Effector memory CD4-positive, alpha-beta T cell (primary cell): Measurements from ENCODE around the gene MYO5A.

ENCODE experiments used
- DNase-seq, 3 donors: peaks; one replicate each; pipeline ENCODE4 v3.0.0-alpha.2; 2020
- H3K27ac ChIP-seq: 2 replicates; pipeline ENCODE4 v1.7.0; 2013; ENCODE audit warnings: mild to moderate bottlenecking, low read length, moderate library complexity; ENCODE audit not compliant: insufficient read depth, poor library complexity, severe bottlenecking
- H3K27me3 ChIP-seq: replicated peaks from 2 replicates; pipeline ENCODE4 v1.7.0; 2013; ENCODE audit warnings: mild to moderate bottlenecking, low read length; ENCODE audit not compliant: insufficient read depth, control insufficient read depth, poor library complexity, severe bottlenecking
- H3K36me3 ChIP-seq: 2 replicates; pipeline ENCODE4 v1.7.0; 2013; ENCODE audit warnings: mild to moderate bottlenecking, low read length, moderate library complexity; ENCODE audit not compliant: control insufficient read depth, insufficient read depth
- H3K4me1 ChIP-seq: 2 replicates; pipeline ENCODE4 v1.7.0; 2013; ENCODE audit warnings: low read length, mild to moderate bottlenecking; ENCODE audit not compliant: control insufficient read depth, insufficient read depth, poor library complexity, severe bottlenecking
- H3K4me3 ChIP-seq: 2 replicates; pipeline ENCODE4 v1.7.0; 2013; ENCODE audit warnings: low read length, low read depth, mild to moderate bottlenecking; ENCODE audit not compliant: insufficient read depth, poor library complexity, severe bottlenecking
- H3K9me3 ChIP-seq: 2 replicates; pipeline ENCODE4 v1.7.0; 2013; ENCODE audit warnings: mild to moderate bottlenecking, low read length, moderate library complexity; ENCODE audit not compliant: control insufficient read depth

MYO5A gene

GRCh38 chr15:52331490-52332240, 197.0 kb downstream of the MYO5A start:
- DNase-seq: peak; percentile 12 to 35 (median 15)
- Histone ChIP-seq H3K9me3 (no peaks in the 10 kb centered on the region), H3K4me1 (no peaks in the 10 kb centered on the region), H3K36me3 (peaks cover 24% of the 10 kb centered on the region), H3K27me3 (no peaks in the 10 kb centered on the region), H3K4me3 (no peak overlapping the region), H3K27ac (no peak overlapping the region)

- no peaks in the 10 kb centered on the region for H3K27me3 ChIP-seq
- H3K4me3 ChIP-seq: no peak overlapping the region
- no peak overlapping the region for H3K27ac ChIP-seq
- H3K9me3 ChIP-seq: no peaks in the 10 kb centered on the region
- H3K36me3 ChIP-seq: peaks cover 31% of the 10 kb centered on the region
- no peaks in the 10 kb centered on the region for H3K4me1 ChIP-seq
- DNase-seq: no peak
Measured at GRCh38 chr15:52329987-52330386, 198.7 kb downstream of the MYO5A start.

- Histone ChIP-seq H3K36me3 (peaks cover 25% of the 10 kb centered on the region), H3K27ac (no peak overlapping the region), H3K4me1 (no peaks in the 10 kb centered on the region), H3K4me3 (no peak overlapping the region), H3K9me3 (no peaks in the 10 kb centered on the region), H3K27me3 (no peaks in the 10 kb centered on the region)
- DNase-seq: no peak
Measured at GRCh38 chr15:52329150-52329549, 199.5 kb downstream of the MYO5A start.

DNA sequence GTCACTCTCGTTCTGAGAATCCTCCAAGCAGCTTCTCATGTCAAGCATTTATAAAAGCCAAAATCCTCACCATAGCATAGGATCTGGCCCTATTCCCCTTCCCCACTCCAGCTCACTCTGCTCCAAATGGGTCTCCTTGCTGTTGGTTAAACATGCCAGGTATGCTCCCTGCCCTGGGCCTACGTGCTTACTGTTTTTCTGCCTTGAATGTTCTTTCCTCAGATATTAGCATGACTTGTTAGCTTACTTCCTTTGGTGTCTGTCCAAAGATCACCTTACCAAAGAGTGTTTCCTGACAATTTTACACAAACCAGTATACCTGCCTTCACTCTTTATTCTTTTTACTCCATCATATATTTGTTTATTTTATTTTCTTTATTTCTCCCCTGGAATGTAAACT, 200.0 kb downstream of the MYO5A start:
- no peaks in the 10 kb centered on the region for H3K27me3 ChIP-seq
- H3K27ac ChIP-seq: no peak overlapping the region
- peaks cover 27% of the 10 kb centered on the region for H3K36me3 ChIP-seq

GRCh38 chr15:52326756-52327155, 201.9 kb downstream of the MYO5A start:
- no peaks in the 10 kb centered on the region for H3K4me1 ChIP-seq
- peaks cover 40% of the 10 kb centered on the region for H3K36me3 ChIP-seq

More for the DNA sequence above, 200.0 kb downstream of the MYO5A start:
- Histone ChIP-seq H3K4me3 (no peak overlapping the region), H3K9me3 (no peaks in the 10 kb centered on the region), H3K4me1 (no peaks in the 10 kb centered on the region)
- no peak for DNase-seq

DNA sequence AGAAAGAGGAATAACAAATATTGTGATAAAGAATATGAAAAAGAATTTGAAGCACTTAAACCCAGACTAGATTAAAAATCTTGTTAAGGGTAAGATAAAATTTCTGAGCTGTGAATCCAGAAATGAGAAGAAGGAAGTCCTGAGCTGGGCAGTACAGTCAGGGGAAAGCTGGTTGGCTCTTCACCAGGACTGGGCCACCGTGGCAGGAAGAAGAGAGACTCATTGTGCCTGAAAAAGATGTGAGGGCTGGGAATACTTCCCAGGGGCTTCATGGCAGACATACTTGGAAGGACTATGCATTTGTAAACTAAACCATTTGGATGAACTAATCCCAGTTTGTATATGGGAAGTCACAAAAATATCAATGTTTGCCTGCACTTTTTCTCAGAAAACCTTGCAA, 204.6 kb downstream of the MYO5A start:
- Histone ChIP-seq H3K27ac (no peak overlapping the region), H3K27me3 (no peaks in the 10 kb centered on the region), H3K4me1 (no peaks in the 10 kb centered on the region), H3K4me3 (no peak overlapping the region), H3K36me3 (peaks cover 61% of the 10 kb centered on the region), H3K9me3 (no peaks in the 10 kb centered on the region)
- DNase-seq: no peak

More at GRCh38 chr15:52326756-52327155, 201.9 kb downstream of the MYO5A start:
- Histone ChIP-seq H3K27ac (no peak overlapping the region), H3K9me3 (no peaks in the 10 kb centered on the region), H3K4me3 (no peak overlapping the region), H3K27me3 (no peaks in the 10 kb centered on the region)
- DNase-seq: no peak

DNA sequence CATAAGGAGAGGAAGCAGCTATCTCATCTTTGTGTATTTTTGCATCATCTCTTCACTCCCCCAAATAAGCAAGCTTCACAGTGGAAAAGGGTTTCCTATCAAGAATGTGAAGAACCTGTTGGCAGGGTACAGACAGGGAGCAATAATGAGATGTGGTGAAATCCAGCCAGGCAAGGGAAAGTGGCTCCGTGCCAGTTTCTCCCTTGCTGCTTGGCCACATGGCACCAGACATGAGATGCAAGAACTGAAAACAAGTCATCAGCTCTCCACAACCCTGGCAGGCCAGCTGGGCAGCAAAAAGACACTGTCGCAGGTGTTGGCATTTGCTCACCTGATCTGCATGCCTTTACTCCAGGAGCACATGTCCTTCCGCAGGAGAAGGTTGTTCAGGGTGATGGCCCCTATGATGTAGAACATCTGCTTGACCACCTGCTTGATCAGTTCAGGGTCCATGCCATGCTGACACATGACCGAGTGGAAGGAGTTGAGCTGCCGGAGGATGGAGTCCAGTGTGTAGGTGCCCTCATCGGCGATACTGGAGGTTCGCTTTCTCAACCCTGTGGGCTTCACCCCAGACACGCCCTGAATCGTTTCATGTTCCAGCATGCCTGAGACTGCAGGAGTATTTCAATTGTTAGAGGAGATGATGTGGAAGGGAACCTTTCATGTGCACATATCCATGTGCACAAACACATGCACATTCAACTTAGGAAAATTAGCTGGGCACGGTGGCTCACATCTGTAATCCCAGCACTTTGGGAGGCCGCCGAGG, 209.8 kb downstream of the MYO5A start:
- Histone ChIP-seq H3K4me1 (no peaks in the 10 kb centered on the region), H3K27me3 (no peaks in the 10 kb centered on the region), H3K27ac (no peak overlapping the region), H3K4me3 (no peak overlapping the region), H3K36me3 (peaks cover 67% of the 10 kb centered on the region), H3K9me3 (no peaks in the 10 kb centered on the region)
- no peak for DNase-seq

GRCh38 chr15:52317688-52318087, 211.0 kb downstream of the MYO5A start:
- no peak overlapping the region for H3K27ac ChIP-seq
- no peak for DNase-seq
- H3K36me3 ChIP-seq: peaks cover 73% of the 10 kb centered on the region
- no peaks in the 10 kb centered on the region for H3K4me1 ChIP-seq
- H3K27me3 ChIP-seq: no peaks in the 10 kb centered on the region
- H3K4me3 ChIP-seq: no peak overlapping the region
- H3K9me3 ChIP-seq: no peaks in the 10 kb centered on the region

DNA sequence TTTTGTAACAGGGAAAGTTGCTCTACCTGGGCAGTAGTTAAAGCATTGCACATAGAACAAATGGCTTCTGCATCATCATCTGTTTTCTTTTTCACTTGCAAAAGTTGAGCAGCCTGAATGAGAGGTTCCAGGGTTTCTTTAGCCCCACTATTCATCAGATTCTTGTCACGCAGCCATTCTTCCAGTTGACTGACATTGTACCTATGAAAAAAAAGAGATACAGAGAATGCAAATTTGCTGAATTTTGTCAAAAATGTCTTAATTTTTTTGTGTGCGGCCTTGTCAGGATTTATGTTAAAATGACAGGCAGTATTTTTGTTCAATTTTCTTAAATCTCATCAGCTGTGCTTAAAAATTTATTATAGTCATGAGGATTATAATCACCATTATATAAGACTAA, 211.7 kb downstream of the MYO5A start:
- no peak for DNase-seq
- peaks cover 75% of the 10 kb centered on the region for H3K36me3 ChIP-seq
- H3K4me1 ChIP-seq: no peaks in the 10 kb centered on the region
- H3K27me3 ChIP-seq: no peaks in the 10 kb centered on the region
- H3K27ac ChIP-seq: no peak overlapping the region
- H3K4me3 ChIP-seq: no peak overlapping the region
- H3K9me3 ChIP-seq: no peaks in the 10 kb centered on the region

- Histone ChIP-seq H3K9me3 (no peaks in the 10 kb centered on the region), H3K4me3 (no peak overlapping the region), H3K27me3 (no peaks in the 10 kb centered on the region), H3K4me1 (no peaks in the 10 kb centered on the region), H3K36me3 (peaks cover 28% of the 10 kb centered on the region), H3K27ac (no peak overlapping the region)
- DNase-seq: no peak
Measured at GRCh38 chr15:52309154-52309548, 219.5 kb downstream of the MYO5A start.
